H54 (cell line): ENCODE measurements around the gene SYK.
"Not testable (repeated sequence)": the region's sequence is repeated elsewhere in the genome, so short reads cannot be mapped to it uniquely, and the experiment has no call there.

Experiments used
- DNase-seq: peaks from one replicate; pipeline ENCODE4 v3.0.0; 2011; ENCODE audit warnings: low spot score, mixed read lengths; ENCODE audit not compliant: insufficient read length
- FAIRE-seq: peaks from 3 replicates; lab custom pipeline; 2011; peaks lifted over from hg19 to GRCh38; lab: Jason Lieb, UNC
- POLR2A ChIP-seq: IDR thresholded peaks from 2 replicates; pipeline ENCODE4 v1.6.1; 2011; ENCODE audit warnings: low read depth, mild to moderate bottlenecking, low read length

The SYK gene

DNA sequence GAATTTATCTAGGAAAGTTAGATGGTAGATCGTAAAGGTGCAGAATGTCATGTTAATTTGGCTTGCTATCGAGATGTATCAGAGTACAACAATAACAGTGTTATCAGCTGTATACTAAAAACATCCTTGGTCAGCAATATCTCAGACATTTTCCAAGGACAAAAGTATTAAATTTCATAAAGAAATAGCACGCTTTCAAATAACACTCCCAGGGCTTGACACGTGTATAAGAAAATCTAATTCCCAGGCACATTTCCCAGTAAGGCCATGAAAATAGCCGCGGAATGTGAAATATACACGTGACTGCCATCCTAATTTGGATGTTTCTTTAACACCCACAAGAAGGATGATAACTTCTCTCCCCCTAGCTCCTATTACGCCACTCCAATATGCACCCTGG, 17.7 kb upstream of the SYK start:
- TF ChIP-seq POLR2A = no peak
- FAIRE-seq = no peak
- no peak for DNase-seq

DNA sequence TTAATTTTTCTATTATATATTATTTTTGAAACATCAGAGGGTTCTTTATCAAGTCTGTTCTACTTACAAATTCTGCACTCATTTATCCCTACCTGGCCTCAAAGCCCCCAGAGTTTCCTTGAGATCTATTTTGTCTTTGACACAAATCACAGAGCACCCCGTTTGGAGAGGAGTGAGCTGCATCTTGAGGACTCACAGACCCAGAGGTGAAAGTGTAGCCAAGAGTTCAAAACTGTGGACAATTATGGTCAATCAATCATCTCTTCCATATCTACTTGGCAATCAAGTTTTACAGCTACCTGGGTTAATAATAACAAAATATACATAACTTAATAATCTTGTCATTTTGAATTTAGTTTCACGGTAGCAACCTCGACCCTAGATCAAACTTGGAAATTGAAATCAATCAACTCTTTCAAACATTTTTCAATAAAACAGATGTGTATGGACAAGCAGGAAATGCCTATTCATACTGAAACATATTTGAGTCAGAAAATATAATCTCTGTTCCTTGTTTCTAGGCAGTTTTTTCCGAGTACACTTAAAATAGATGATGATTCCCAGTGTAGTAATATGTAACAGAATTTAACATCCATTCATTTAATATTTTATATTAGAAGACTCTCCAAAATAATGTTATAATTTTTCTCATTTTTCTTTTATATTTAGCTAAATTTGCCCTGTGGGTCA, 13.7 kb upstream of the SYK start:
- DNase-seq (no peak), FAIRE-seq (no peak)
- no peak for TF ChIP-seq POLR2A

DNA sequence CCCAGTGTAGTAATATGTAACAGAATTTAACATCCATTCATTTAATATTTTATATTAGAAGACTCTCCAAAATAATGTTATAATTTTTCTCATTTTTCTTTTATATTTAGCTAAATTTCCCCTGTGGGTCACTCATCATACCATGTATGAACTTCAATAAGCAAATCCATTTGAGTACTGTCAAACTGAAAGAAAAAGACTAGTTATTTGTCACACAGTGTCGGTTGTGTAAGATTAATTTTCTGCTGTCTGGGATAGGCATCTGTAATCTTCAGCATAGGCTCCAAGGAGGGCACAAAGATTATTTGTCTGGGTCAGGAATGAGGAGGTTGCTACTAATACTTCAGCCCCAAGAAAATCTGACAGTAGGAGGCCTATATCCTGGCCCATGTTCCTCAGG, 13.1 kb upstream of the SYK start:
- not testable (repeated sequence) for FAIRE-seq, DNase-seq

DNA sequence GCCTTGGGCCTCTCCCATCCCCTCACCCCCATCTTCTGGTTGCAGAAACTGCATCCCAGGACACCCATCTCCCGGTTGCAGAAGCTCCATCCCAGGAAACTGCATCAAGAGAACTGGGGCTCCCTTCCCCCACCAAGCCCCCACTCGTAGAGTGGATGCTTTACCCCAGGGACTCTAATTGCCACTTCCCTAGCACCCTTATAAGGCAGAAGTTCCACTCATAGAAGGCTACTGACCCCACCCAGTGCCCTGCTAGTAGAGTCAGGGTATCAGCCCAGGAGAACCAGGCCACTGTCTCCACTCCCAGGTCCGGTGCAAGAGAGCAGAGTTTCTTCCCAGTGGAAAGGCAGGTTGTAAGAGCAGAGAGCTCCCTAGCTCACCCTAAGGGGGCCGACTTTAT, 12.2 kb upstream of the SYK start:
- no peak for TF ChIP-seq POLR2A
- no peak for DNase-seq
- FAIRE-seq = no peak

DNA sequence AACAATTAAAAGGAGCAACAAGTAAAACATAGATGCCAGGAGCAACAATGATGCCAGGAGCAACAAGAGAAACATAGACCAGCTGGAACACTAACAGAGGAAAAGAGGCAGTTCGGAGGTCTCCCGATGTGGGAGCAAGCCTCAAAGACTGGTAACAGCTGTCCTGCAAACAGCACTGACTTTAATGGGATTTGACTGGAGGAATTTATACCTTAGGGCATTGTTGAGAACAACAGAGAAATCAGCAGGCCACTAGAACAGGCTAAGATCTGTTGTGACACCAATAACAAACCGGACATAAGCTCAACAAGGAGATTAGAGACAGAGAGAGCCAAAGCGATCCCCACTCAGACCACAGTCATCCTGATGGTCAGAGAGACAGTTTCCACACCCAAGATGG, 11.8 kb upstream of the SYK start:
- TF ChIP-seq POLR2A = no peak
- FAIRE-seq = no peak
- DNase-seq = no peak

DNA sequence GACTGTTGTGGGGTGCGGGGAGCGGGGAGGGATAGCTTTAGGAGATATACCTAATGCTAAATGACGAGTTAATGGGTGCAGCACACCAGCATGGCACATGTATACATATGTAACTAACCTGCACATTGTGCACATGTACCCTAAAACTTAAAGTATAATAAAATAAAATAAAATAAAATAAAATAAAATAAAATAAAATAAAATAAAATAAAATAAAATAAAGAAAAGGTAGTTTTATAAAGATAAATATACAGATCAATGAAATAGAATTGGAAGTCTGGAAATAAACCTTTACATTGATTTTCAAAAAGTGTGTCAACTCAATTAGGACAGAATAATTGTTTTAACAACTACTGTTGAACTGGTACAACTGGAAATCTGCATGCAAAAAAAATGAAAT, 8.6 kb upstream of the SYK start:
- FAIRE-seq, DNase-seq: not testable (repeated sequence)

DNA sequence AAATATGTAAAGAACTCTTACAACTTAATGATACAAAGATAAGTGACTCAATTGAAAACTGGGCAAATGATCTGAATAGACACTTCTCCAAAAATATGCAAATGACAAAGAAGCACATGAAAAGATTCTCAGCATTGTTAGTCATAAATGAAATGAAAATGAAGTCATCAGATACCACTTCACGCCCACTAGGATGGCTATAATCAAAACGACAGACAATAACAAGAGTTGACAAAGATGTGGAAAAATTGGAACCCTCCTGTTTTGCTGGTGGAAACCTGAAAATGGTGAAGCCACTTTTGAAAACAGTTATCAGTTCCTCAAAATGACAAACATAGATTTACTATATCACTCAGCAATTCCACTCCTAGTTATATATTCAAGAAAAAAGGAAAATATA, 7.9 kb upstream of the SYK start:
- no peak for TF ChIP-seq POLR2A
- no peak for FAIRE-seq
- no peak for DNase-seq

DNA sequence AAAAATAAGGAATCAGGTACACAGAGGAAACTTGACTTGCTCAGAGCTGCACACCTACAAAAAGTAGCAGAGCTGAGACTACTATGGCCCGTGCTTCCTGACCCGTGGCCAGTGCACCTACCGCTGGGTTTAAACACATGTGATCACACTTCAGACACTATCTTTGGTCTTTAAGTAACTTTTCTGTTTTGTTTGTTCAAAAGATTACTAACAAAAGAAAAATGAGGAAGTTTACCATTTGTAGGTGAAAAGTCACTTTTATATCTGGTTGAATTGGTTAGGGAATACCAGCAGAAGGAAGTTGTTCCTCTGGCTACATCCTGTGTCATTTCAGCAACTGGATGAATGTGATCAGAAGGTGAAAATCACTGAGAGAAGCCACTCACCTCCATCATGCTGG, 6.5 kb upstream of the SYK start:
- DNase-seq (no peak), FAIRE-seq (no peak)
- TF ChIP-seq POLR2A = no peak

DNA sequence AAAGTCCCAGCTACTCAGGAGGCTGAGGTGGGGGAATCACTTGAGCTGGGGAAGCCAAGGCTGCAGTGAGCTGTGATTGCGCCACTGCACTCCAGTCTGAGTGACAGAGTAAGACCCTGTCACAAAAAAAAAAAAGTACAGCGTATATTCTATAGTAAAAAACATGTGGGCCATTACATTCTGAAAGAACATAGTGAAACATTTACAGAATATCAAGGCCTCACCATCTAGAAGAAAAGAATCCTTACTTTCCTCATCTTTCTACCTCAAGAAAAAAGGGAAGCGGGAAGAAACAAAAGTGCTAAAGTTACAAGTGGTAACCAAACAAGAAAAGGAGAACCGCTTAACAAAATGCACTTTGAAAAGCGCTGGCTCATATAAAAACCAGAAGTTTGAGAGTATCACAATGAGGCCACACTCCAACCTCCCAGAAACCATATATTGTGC, 5.7 kb upstream of the SYK start:
- FAIRE-seq (no peak), DNase-seq (no peak)
- TF ChIP-seq POLR2A = no peak

DNA sequence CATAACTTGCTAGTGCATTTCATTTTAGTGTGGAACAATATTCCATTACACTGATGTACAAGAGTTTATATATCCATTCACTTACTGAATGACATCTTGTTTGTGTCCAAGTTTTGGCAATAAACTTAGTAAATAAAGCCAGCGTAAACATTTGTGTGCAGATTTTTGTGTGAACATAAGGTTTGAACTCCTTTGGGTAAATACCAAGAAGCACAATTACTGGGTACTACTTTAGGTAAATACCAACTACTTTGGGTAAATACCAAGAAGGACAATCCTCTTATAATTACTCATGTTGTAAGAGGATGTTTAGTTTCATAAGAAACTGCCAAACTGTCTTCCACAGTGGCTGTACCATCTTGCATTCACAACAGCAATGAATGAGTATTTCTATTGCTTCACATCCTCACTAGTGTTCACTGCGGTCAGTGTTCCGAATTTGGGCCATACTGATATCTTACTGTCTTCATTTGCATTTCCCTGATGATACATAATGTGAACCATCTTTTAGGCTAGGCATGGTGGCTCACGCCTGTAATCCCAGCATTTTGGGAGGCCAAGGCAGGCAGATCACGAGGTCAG, 2.3 kb upstream of the SYK start:
- DNase-seq (no peak), FAIRE-seq (no peak)
- TF ChIP-seq POLR2A = no peak

DNA sequence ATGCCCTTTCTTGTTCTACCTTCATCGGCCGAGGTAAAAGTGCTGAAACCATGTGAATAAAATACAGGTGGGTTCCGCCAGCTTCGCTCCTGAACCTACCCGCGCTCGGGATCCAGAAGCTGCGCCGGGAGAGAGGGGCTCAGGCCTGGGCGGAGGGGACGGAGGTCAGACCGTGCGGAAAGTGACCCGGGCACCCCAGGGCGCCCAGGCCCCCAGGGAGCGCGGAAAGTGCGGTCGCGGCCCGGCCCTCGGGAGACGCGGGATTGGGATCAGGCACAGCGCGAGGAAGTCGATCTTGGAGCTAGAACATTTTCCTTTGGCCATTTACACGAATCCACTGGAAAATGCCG, 329 bp downstream of the SYK start:
- DNase-seq (no peak), FAIRE-seq (no peak)
- TF ChIP-seq POLR2A = no peak

DNA sequence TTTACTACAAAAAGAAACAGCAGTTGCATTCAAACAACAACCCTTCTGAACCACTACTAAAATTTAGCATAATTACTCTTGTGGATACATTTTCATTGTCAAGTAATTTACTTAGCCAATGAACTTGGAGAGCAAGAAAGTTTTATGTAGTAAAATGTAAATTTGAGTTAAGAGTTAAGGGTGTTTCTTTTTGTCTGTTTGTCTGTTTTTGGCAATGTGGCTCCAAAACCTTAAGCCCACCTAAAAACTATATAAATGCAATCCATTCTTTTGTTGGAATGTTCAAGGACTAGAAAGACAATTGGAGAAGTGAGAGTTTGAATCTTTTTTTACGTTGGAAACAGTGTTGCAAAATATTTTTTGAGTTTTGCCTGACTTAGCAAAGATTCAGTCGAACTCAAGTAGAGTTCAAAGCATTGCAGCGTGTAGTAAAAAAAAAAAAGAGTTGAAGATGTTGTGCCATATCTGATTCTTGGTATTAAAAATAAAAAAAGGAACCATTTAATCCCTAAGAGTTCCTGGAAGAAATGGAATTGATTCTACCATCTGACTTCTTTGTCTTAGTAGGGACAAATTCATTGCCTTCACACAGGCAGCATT, 867 bp downstream of the SYK start:
- FAIRE-seq (no peak), DNase-seq (no peak)
- no peak for TF ChIP-seq POLR2A

DNA sequence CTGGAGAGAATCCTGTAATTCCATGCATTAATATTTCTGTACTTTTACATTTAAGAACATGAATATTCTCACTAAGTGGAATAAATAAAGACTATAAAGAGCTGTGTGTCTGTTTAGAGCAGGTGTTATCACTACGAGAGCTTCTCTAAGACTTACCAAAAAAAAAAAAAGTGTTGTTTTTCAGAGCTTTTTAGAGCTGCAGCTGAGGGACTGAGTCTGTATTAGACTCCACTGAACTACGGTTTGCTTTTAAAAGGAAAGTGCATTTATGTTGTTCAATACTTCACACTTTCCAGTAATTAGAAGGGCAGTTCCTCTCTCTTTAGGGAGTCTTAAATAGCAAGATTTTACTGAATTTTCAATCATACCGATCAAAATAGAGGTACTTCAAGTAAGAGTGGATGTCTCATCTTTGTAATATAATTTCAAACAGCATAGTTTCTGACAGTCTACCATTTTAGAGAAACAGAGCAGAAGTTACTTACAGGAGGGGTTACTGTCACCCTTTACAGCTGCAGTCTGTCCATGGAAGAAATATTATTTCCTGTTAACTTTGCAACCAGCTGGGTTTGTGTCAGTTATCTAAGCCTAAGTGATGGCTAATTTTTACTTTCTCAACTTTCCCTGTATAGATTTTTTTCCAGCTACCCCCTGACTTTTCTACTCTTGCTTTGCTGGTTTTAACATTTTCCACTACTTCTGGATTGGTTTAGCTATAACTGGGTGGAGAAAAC, 2.4 kb downstream of the SYK start:
- DNase-seq (no peak), FAIRE-seq (no peak)
- TF ChIP-seq POLR2A = no peak
